ENCODE measurements around the gene CELA2B.

CELA2B gene

DNA sequence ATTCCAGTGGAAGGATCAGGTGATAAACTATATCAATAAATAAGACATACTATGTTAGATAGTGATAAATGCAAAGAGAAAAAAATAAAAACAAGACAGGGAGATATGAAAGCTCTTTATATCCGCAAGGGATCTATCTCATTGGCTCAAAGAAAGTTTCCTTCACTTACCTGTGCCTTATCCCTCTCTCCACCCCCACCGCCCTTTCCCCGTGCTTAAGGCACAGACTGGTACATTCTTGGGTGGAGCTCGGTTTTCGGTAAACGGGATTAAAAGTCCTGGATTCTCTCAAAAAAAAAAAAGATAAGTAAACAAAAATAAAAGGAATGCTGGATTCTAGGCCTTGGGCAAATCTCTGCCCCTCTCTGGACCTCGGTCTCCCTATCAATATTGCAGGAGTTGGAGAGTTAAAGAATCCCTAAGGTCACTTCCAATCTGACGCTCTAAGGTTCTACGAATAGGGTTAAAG, 50.2 kb downstream of the CELA2B start:
- DNase-seq (ENCODE audit: low read depth): no peak

DNA sequence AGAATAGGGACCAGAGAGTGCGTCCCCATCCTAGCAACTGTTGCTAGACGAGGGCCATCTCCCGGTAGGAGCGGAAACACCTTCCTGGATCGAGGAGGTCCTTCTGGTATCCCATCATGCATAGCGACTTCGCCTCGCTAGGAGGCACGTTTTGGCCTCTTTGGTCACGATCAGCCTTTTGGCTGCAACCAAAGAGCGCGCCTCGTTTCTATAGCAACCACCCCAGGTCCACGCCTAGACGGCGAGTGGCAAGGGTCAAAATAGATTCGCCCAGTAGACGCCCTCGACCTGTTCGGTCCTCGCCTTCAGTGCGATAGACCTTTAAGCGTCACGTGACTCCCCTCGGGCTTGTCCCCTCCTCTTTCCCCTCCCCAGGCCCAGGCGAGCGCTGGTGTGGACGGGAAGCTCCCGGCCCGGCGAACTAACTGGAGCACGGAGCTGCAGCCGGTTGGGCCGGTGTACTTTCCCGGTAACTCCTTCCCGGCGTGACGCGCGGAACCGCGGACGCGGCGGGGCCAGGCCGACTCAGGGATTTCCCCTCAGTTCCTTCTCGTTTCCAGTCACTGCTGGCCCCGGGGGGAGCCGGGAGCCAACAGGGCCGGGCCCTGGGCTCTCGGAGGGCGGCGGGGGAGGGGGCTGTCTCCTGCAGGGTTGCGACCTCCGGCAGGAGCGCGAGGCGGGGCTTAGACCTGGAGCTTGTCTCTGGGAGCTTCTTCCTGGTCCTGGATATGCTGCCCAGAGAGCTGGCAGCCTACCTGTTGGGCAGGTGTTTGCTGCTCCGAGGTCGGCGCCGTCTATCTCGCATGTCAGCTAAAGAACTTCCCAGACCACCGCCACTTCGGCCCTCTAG, 50.8 kb downstream of the CELA2B start, which contains the start of gene DNAJC16:
Gene DNAJC16, plus strand, starts transcription at position 359 of the 850 bp plus-strand sequence. CDS start 2,258 bp downstream, outside the sequence.
- peak; percentile 100 for DNase-seq (ENCODE audit: low read depth)

DNA sequence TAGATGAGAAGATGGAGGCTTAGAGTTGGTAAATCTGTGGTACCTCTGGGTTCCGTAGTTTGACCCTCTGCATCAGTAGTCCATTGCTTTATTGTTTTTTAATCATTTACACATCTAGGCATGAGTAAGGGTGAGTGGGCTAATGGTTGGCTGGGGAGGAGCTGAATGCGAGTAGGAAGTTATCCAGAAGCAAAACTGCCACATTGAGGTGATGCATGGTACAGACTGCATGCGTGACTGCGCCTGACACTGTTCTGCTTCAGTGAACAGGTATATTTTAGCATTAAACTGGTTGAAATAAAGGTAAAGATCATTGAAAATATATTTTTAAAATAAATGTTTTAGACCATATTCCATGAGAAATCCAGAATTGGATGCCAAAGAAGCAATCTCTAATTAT, 55.1 kb downstream of the CELA2B start:
- no peak for DNase-seq (ENCODE audit: low read depth)

DNA sequence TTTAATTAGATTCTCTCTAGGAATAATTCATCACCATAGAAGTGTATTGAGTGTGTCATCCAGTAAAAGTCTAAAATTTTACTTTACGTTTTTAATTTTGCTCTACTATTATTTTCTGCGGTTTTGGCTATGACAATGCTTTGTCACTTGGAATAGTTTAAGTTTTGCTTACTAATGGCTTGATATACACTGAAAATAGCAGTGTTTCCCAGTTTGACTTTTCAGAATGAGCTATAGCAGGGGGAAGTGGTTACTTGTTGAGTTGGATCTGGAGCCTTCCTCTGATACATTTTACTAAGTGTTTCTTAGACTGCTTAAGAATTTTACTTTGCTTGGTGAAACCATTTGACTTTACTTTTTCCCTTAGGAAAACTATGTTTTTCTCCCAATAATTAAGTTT, 55.8 kb downstream of the CELA2B start:
- DNase-seq (ENCODE audit: low read depth): no peak

DNA sequence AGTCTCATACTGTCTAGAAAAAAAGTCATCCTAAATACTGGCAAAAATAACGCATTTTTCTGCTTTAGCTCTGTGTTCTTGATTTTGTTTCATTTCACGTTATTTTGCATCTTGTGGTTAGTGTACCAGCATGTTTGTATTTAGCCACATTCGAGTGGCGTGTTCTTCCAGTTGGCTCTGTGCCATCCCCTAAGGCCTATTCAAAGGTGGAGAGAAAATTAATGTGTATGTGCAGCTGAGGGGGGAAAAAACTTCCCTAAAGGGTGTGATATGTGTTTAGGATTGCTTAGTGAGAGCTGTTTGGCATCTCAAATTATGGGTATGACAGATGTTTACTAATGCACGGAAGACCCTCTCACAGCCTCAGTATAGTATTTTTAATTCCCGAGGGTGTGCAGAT, 62.9 kb downstream of the CELA2B start:
- DNase-seq (ENCODE audit: low read depth): no peak

DNA sequence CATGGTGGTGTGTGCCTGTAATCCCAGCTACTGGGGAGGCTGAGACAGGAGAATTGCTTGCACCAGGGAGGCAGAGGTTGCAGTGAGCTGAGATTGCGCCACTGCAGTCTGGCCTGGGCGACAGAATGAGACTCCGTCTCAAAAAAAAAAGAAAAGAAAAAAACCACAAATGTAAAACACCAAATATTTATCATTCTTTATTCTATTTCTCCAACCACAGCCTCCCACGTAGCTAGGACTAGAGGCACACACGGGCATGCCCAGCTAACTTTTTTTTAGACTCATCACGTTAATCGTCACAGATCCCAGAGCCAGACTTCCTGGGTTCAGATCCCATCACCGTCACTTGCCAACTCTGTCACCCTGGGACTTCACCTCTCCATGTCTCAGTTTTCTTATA, 64.3 kb downstream of the CELA2B start:
- DNase-seq (ENCODE audit: low read depth): no peak

Data from ELR (cell line).